MM.1S (cell line): ENCODE measurements around the gene CPEB4.

Source experiments
- DNase-seq: peaks from one replicate; pipeline ENCODE4 v3.0.0-alpha.2; 2015
- H2AFZ ChIP-seq: fragments of 300-600 bp; sonication (generic); 2 replicates; pipeline ENCODE4 v1.6.0; 2016; ENCODE audit warnings: antibody characterized with exemption, low read length
- H3F3A ChIP-seq: fragments of 300-600 bp; sonication (generic); 2 replicates; pipeline ENCODE4 v1.6.1; 2016; ENCODE audit warnings: mild to moderate bottlenecking, antibody characterized with exemption, low read length, moderate library complexity, mixed read lengths; ENCODE audit not compliant: insufficient read depth
- H3K27ac ChIP-seq: fragments of 300-600 bp; sonication (generic); 2 replicates; pipeline ENCODE4 v1.5.1; 2016; ENCODE audit warnings: mild to moderate bottlenecking, low read length
- H3K27me3 ChIP-seq: fragments of 300-600 bp; sonication (generic); replicated peaks from 2 replicates; pipeline ENCODE4 v1.6.0; 2016; ENCODE audit warnings: low read length; ENCODE audit not compliant: insufficient read depth
- H3K36me3 ChIP-seq: fragments of 300-600 bp; sonication (generic); replicated peaks from 2 replicates; pipeline ENCODE4 v1.6.1; 2016; ENCODE audit warnings: mild to moderate bottlenecking, low read length, mixed read lengths; ENCODE audit not compliant: insufficient read depth
- H3K4me1 ChIP-seq: fragments of 300-600 bp; sonication (generic); 2 replicates; pipeline ENCODE4 v1.6.1; 2016; ENCODE audit warnings: low read length, mixed read lengths
- H3K4me2 ChIP-seq: fragments of 300-600 bp; sonication (generic); 2 replicates; pipeline ENCODE4 v1.6.0; 2016; ENCODE audit warnings: low read depth, low read length
- H3K4me3 ChIP-seq: fragments of 300-600 bp; sonication (generic); 2 replicates; pipeline ENCODE4 v1.5.1; 2016; ENCODE audit warnings: low read length, mixed read lengths
- H3K79me2 ChIP-seq: fragments of 300-600 bp; sonication (generic); 2 replicates; pipeline ENCODE4 v1.6.1; 2016; ENCODE audit warnings: mixed run types, low read length, mixed read lengths
- H3K9ac ChIP-seq: fragments of 300-600 bp; sonication (generic); 2 replicates; pipeline ENCODE4 v1.6.1; 2016; ENCODE audit warnings: low read length, mixed read lengths
- H3K9me2 ChIP-seq: fragments of 300-600 bp; sonication (generic); replicated peaks from 2 replicates; pipeline ENCODE4 v1.6.1; 2016; ENCODE audit warnings: mild to moderate bottlenecking, low read length, mixed read lengths; ENCODE audit not compliant: insufficient read depth
- H3K9me3 ChIP-seq: fragments of 300-600 bp; sonication (generic); replicated peaks from 2 replicates; pipeline ENCODE4 v1.6.1; 2016; ENCODE audit warnings: mild to moderate bottlenecking, low read length, mixed read lengths; ENCODE audit not compliant: insufficient read depth
- H4K20me1 ChIP-seq: fragments of 300-600 bp; sonication (generic); 2 replicates; pipeline ENCODE4 v1.6.1; 2016; ENCODE audit warnings: mild to moderate bottlenecking, low read length, moderate library complexity, mixed read lengths; ENCODE audit not compliant: insufficient read depth
- EZH2 ChIP-seq: fragments of 300-600 bp; sonication (generic); optimal IDR thresholded peaks from 2 replicates; pipeline ENCODE3; 2017; ENCODE audit warnings: low read depth, mild to moderate bottlenecking, antibody characterized with exemption, low read length, mixed read lengths
- EZH2phosphoT487 ChIP-seq: fragments of 300-600 bp; sonication (generic); IDR thresholded peaks from 2 replicates; pipeline ENCODE4 v1.6.1; 2018; ENCODE audit warnings: antibody characterized with exemption, low read length
- TF ChIP-seq, protein P1 (sequence below): fragments of 300-600 bp; sonication (generic); IDR thresholded peaks from 2 replicates; pipeline ENCODE4 v1.5.1; 2016; ENCODE audit warnings: antibody characterized with exemption, low read length, mixed read lengths

Gene CPEB4

DNA sequence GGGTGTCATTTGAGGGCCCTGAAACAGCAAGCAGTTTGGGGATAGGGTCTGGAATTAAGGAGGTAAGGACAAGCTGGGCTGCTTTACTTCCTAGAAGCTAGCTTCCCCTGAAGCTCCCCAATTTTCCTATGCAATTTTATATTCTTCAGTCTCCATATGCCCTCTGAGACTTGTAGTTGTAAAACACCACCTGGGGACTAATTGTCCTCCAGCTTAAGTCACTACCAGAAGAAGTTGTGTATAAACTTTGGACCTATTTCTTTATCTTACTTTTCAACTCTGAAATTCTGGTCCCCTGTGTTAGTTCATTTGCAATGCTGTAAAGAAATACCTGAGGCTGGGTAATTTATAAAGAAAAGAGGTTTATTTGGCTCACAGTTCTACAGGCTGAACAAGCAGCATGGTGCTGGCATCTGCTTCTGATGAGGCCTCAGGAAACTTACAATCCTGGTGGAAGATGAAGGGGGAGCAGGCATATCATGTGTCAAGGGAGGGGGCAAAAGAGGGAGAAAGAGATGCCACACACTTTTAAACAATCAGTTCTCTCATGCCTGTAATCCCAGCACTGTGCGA is 41.1 kb upstream of the CPEB4 start:
- Histone ChIP-seq H3K9me2 (no peaks in the 10 kb centered on the region), H3K4me2 (no peak overlapping the region), H2AFZ (no peak overlapping the region), H3K27me3 (no peaks in the 10 kb centered on the region), H3F3A (peaks cover 8% of the 10 kb centered on the region), H3K9me3 (no peaks in the 10 kb centered on the region), H3K79me2 (no peaks in the 10 kb centered on the region), H3K27ac (no peak overlapping the region), H3K4me3 (no peak overlapping the region), H3K9ac (no peak overlapping the region), H4K20me1 (no peaks in the 10 kb centered on the region), H3K4me1 (peaks cover 15% of the 10 kb centered on the region), H3K36me3 (no peaks in the 10 kb centered on the region)
- no peak for DNase-seq
- no peak for TF ChIP-seq EZH2
- TF ChIP-seq EZH2phosphoT487 = no peak
- TF ChIP-seq, protein P1, sequence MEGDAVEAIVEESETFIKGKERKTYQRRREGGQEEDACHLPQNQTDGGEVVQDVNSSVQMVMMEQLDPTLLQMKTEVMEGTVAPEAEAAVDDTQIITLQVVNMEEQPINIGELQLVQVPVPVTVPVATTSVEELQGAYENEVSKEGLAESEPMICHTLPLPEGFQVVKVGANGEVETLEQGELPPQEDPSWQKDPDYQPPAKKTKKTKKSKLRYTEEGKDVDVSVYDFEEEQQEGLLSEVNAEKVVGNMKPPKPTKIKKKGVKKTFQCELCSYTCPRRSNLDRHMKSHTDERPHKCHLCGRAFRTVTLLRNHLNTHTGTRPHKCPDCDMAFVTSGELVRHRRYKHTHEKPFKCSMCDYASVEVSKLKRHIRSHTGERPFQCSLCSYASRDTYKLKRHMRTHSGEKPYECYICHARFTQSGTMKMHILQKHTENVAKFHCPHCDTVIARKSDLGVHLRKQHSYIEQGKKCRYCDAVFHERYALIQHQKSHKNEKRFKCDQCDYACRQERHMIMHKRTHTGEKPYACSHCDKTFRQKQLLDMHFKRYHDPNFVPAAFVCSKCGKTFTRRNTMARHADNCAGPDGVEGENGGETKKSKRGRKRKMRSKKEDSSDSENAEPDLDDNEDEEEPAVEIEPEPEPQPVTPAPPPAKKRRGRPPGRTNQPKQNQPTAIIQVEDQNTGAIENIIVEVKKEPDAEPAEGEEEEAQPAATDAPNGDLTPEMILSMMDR = no peak

DNA sequence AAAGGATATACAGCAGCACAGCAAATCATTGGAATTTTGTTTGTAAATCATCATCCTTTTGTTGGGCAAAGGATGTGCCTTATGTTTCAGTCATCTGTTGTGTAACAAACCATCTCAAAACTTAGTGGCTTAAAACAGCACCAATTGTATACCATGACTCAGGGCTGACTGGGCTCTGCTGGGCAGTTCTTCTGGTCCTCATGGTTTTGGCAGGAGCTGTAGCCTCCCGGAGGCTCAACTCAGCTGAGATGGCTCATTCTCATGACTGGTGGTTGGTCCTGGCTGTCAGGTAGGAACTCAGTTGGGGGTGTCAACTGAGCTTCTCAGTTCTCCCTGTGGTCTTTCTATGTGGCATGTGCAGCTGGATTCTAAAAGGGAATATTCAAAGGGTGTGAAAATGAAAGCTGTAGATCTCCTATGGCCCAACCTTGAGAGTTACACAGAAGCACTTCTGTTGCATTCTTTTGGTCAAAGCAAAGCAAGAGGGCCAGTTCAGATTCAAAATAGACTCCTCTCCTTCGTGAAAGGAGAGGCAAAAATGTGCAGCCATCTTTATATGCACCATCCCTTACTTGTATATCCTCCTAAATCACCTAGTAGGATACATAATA is 39.1 kb upstream of the CPEB4 start:
- H3K79me2 ChIP-seq = no peaks in the 10 kb centered on the region
- peaks cover 8% of the 10 kb centered on the region for H3F3A ChIP-seq
- H3K4me2 ChIP-seq = peak overlapping the region; percentile 25
- H3K9me2 ChIP-seq = no peaks in the 10 kb centered on the region
- no peaks in the 10 kb centered on the region for H3K36me3 ChIP-seq
- H3K27ac ChIP-seq = peak overlapping the region; percentile 28; the same call in 1 of the 2 replicates
- TF ChIP-seq EZH2phosphoT487 = no peak
- TF ChIP-seq, protein P1 = no peak
- no peak for TF ChIP-seq EZH2
- no peaks in the 10 kb centered on the region for H3K27me3 ChIP-seq
- no peaks in the 10 kb centered on the region for H3K9me3 ChIP-seq
- no peak overlapping the region for H2AFZ ChIP-seq
- DNase-seq = peak; percentile 61
- H3K4me3 ChIP-seq = no peak overlapping the region
- H3K4me1 ChIP-seq = peaks cover 15% of the 10 kb centered on the region
- H3K9ac ChIP-seq = no peak overlapping the region
- no peaks in the 10 kb centered on the region for H4K20me1 ChIP-seq

DNA sequence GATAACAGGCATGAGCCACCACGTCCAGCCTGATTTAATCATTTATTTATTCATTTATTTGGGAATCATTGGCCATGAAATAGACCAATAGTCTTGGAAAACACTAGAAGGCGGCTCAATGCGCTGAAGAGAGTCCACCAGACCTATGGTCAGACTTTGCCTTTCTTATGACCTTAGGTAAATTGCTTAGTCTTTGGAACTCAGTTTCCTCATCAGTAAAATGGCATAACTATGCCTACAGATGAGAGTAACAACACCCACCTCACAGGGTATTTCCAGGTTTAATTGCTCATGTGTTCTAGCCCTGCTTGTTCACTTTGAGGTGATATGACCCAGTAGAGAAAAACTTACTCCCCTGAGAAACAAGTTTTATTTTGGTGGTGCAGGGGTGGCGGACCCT is 38.2 kb upstream of the CPEB4 start:
- no peak for DNase-seq
- peaks cover 15% of the 10 kb centered on the region for H3K4me1 ChIP-seq
- H3K27ac ChIP-seq = no peak overlapping the region
- no peaks in the 10 kb centered on the region for H3K9me3 ChIP-seq
- H3K4me2 ChIP-seq = no peak overlapping the region
- no peaks in the 10 kb centered on the region for H4K20me1 ChIP-seq
- no peak overlapping the region for H3K4me3 ChIP-seq
- no peaks in the 10 kb centered on the region for H3K9me2 ChIP-seq
- peaks cover 8% of the 10 kb centered on the region for H3F3A ChIP-seq
- H2AFZ ChIP-seq = no peak overlapping the region
- no peak for TF ChIP-seq EZH2
- no peak for TF ChIP-seq EZH2phosphoT487
- TF ChIP-seq, protein P1 = no peak
- no peaks in the 10 kb centered on the region for H3K79me2 ChIP-seq
- no peaks in the 10 kb centered on the region for H3K27me3 ChIP-seq
- H3K36me3 ChIP-seq = no peaks in the 10 kb centered on the region
- no peak overlapping the region for H3K9ac ChIP-seq
